NOMO-1 (cell line): ENCODE results near the gene CHMP4B.

Experiments
- DNase-seq, 2 experiments: peaks; one replicate each; lab custom pipeline; 2025; ENCODE audit not compliant: unreplicated experiment in 2 of 2; lab: John Stamatoyannopoulos, UW

CHMP4B gene

DNA sequence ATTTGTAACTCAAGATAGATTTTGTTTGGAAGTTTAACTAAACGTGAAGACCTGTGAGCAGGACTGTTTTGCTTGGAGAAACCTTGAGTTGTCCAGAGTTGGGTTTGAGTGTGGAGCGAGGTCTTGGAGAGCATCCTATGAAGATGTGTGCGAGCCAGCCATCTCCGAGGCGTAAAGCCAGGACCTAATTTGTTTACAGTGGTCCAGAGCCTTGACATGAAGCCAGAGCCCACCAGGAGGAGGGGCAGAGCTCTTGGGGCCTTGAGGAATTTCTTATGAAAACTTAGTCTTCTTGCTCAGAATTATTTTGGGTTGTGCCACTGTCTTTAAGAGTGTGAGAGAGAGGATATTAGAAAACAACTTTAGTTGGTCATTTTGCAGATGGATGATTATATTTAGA lies 6.3 kb downstream of the CHMP4B start:
- no peak for DNase-seq

DNA sequence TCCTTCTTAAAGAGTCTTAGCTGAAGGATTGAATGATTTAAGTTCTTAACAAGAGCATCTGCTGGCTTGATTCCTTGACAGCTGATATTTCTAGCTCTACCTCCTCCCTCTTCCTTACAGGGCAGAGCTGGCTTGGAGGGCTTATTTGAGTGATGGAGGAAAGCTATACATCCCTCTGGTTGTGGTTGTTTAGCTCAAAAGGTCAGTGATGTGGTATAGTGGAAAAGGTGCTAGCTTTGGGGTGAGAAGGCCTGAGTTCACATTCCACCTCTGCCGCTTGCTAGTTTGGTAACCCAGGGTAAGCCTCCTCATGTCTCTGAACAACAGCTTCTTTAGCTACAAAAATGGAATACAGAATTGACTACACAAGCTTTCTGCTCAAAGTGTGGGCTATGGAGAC lies 8.3 kb downstream of the CHMP4B start:
- no peak for DNase-seq

DNA sequence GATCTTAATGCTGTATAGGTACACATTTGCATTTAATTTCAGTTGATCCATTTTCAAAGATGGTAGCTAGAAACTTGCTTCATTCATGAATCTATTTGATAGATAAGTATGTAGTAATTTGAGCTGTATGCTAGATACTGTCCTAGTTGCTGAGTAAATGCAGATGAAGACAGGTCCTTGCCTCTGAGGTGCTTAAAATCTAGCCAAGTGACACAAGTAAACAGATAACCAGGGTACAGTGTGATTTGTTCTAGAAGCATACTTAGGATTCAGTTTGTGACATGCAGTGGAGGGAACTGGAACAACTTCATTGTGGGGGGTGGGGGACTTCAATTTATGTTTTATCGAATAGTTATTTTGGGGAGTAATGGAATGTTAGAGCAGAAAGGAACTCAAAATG lies 9.2 kb downstream of the CHMP4B start:
- DNase-seq = no peak

DNA sequence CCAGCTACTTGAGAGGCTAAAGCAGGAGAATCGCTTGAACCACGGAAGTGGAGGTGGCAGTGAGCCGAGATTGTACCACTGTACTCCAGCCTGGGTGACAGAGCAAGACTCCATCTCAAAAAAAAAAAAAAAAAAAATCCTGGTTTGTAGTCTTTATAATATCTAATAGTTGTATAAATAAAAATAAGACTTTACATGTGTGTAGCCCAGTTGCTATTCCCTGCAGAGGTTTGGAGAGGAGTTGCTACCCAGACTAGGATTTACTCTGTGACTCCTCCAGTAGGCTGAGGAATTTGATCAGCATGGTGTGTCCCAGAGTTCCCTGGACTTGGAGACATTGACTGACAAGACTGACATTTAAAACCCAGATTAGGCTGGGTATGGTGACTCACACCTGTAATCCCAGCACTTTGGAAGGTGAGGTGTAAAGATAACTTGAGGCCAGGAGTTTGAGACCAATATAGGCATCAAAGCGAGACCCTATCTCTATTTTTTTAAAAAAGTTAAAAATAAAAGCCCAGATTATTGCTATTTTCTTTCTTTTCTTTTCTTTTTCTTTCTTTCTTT lies 10.2 kb downstream of the CHMP4B start:
- no peak for DNase-seq

DNA sequence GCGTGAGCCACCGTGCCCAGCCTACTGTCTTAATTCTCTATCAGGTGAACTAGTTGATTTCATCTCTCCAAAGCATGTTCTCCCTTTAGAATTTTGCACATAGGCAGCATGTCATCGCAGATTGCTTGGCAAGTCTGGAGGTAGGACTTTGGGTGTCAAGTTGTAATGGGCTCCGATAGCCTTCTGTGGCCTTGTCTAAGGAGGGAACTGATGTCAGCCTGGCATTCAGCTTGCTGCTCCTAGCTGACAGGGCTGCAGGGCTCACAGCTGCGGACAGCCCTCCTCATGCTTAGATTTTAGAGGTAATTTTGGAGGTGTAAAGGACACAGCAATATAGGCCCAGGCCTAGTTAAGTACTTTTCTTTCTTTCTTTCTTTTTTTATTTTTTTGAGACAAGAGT lies 11.3 kb downstream of the CHMP4B start:
- DNase-seq = no peak

DNA sequence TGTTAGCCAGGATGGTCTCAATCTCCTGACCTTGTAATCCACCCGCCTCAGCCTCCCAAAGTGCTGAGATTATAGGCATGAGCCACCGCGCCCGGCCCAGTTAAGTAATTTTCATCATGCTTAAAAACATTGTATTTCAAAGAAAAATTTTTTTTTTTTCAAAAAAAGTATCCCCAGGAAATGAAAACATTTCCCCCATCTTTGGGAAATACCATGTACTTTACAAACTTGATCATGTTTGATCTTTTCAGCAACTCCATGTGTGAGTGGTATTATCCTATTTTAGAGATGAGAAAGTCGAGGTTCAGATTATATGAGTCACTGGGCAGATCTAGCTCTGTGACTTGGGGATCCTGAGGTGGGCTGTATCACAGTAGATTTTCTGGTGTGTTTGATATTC lies 11.8 kb downstream of the CHMP4B start:
- DNase-seq = no peak

DNA sequence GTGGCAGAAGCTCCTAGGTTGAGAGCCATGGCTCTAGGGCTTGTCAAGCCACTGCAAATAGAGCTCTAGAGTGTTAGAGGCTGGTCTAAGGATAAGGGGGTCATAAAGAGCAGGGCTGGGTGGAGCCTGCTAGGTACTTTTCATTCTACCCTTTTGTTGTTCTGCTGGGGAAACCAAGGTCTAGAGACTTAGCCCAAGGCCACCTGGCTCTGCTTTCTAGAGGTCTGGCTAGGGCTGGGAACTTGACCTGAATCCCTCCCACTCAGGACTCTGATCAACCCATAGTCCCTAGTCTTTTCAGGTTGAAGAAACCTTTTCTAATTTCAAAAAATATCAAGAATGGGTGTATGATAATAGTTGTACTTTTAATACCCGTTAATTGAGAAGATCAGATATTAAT lies 13.7 kb downstream of the CHMP4B start:
- DNase-seq = no peak

DNA sequence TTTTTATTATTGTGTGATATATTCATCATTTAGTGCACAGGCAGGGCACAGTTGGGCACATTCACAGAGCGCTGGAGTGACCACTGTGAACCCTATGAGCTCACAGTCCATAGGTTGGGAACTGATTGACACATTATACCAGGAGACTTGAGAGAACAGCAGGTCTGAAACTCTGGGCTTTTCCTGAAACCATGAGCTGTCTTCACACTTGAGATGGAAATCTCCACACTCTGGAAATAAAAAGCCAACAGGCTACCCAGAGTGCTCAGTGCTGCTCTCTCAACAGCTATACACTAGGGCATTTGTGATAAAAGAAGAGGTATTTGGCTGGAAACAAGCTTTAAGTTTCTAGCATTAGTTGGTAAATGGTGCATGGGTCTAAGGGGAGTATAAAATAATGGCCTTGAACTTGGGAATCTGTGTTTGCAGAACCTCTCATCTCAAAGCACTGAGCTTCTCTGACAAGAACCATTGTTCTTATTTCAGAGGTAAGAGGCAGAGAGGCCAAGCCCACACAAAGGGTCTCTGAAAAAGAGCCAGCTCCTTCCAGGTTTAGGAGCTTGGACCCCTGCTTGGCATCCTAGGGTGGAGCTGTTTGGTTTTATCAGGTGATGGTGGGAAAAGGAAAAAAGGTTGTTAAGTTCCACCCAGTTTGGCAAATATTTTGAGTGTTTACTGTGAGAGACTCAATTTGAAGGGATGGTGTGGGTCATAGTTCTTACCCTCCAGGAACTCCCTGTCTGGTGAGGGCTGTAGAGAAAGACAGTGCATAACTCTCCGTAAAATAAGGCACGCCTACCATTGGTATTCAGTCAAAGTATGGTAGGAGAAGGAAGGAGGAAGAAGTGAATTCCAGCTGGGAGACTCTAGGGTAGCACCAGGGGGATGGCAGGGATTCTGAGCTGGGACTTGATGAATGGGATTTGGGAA lies 14.5 kb downstream of the CHMP4B start:
- DNase-seq = no peak

DNA sequence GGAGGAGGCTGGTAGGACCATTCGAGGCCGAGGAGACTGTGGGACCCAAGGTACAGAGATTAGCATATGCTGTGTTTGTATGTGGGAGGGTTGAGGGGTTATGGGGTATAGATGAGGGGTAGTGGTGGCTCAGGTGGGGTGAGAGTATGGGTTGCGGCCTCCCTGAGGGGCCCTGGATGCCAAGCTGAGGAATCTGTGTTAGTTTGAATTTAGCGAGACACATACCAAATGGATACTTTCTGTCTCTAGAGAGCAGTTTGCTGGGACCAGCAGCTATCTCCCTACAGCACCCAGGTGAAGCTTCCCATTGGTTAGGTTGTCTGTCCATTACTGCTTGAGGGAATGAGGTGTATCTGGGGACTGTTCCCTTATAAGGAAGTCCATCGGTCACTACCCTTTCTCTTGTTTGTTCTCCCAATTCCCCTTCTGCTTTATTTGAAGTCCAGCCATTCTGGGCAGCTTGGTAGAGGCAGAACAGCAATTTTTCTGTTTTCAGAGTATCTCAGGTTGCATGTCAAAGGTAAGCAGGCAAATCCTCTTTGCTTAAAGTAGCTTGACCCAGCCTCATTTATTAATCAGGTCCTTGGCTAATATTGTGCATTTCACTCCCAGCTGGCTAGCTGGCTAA lies 15.2 kb downstream of the CHMP4B start:
- DNase-seq = no peak

DNA sequence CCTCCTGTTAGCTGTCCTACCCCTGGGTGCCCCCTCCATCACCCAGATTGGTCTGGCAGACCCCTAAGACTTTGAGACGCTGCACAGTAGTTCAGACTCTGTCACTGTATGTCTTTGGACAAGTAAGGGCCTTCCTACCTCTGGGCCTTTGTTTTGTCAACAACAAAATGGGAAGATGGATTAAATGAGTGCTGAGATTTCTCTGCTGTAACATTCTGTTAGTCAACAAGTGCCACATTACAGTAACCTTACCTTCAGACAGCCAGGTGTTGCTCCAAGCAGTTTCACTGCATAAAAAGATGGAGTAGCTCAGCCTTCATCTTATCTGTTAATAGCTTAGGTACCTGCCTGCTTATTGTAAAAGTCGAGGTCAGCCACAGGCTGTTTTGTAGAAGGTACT lies 16.0 kb downstream of the CHMP4B start:
- no peak for DNase-seq

DNA sequence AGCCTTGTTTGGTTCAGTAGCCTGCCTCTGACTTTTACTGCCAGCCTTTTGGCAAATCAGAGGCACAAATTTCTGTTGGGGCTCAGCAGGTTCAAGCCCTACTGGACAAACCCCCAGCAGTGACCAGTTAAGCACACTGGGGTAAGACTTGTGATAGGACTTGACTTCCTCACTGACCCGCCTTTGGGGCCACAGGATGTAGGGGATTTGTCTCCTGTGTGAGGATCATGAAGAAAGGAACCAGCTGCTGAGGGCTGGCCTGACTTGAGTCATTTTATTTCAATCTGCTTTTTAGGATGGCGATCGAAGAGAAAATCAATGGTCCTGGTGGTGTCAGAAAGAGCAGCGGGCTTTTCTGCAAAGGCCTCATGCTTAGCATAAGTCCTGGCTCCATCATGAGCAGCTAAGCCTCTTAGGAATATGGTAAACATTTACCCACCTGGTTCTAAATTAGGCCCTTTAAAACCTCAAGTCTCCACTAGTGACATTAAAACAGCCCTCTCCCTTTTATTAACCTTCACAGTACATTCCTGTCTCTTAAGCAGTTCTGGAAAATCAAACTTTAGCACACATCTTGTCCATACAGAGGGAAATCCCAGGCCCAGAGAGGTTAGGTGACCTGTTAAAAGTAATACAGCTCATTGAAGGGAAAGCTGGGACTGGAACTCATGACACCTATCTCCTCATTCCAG lies 16.6 kb downstream of the CHMP4B start:
- no peak for DNase-seq

DNA sequence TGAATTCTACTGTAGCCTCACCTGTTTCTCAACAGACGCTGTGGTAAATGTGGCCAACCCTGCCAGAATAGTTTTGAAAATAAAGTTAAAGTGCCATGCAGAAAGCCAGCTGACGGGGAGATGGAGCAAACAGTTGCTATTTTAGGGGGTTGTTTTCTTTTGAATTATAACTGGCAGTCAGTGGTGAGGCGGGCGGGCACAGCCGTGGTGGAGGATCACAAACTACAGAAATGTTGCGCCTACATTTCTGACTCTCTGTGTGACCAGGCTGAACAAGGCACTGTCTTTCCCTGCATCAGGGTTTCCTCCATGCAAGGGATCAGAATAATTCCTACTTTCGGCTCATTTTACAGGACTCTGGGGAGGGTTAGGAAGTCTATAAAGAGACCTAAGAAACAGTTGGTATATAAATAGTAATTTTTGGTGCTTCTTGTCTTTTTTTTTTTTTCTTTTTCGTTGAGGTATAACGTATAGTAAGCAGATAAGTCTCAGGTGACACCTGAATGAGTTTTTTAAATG lies 17.2 kb downstream of the CHMP4B start:
- DNase-seq = no peak

DNA sequence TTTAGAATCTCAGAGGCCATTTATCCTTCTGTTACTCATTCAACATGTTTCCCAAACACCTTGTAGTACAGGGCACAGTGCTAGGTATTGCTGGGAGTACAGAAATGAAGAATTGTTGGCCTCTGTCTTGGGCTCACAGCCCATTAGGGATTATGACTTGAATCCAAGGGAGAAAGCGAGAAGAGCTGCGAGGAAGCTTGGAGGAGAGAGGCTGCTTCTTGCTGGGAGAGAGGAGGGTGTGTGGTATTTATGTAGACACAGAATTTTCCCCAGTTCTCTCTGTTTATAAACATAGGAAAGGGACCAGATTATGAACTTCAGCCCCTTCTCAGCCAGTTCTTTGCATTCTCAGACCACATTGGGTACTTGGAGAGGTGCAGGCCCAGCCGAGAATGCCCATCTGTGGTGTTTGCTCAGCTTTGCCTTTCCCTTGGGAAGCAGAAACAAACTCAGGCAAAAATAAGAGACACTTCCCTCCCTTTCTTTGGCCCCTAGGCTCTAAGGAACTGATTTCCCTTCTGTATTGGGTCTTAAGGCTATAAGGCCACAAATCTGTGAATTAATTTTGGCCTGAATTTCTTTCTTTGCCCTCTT lies 17.9 kb downstream of the CHMP4B start:
- DNase-seq = no peak

DNA sequence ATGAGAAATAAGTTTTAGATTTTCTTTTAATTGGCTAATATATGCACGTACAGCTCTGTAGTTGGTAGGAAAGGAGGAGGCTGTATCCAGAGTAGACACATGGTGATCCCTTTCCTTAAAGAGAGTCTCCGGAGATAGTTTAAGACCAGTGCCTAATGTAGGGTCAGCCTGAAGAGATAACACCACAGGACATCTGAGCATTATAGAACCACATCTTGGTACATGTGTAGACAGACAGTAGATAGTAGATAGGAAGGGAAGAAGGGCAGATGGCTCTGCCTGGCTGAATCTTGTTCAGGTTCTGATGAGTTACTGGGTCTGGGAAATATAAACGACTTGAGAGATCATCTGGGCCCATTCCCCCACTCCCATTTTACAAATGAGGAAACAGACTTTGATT lies 18.5 kb downstream of the CHMP4B start:
- DNase-seq = no peak

DNA sequence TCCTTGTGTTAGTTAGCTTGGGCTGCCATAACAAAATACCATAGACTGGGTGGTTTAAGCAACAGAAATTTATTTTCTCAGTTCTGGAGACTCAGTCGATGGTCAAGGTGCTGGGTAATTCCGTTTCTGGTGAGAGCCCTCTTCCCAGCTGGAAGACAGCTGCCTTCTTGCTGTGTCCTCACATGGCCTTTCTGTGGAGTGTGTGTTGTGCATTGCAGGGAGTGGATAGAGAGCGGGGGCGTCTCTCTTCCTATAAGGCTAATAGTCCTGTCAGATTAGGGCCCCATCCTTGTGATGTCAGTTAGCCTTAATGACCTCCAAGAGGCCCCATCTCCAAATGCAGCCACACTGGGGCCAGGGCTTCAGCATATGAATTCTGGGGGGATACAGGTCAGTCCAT lies 19.2 kb downstream of the CHMP4B start:
- no peak for DNase-seq

DNA sequence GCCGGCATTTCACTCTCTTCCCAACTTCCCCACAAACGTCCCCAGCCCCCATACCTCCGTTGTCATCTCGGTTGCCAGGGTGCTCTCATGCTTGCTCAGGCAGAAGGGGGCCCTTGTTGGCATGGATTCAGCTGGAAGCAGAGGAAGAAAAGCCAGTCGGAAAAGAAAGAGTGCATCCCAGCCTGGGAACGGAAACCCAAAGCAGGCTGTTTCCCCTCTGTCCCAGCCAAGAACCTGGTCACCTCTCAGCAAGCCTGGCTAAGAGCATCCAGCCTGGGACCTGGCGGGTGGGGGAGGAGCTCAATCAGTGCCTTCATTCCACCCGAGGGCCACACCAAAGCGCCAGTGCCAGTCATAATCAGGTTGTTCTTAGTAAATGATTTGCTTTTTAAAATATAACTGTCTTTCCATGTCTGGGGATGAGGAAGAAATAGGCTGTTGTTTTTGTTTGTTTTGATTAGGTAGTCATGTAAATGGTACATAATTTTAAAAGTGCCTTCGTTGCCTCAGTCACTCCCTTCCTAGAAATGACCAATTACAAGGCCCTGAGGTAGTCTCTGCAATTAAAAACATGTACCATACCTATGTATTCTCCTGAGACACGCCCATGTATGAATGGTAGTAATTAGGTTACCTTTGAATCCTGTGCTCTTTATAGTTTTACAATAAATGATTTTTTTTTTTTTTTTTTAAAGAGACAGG lies 21.1 kb downstream of the CHMP4B start:
- DNase-seq = no peak

DNA sequence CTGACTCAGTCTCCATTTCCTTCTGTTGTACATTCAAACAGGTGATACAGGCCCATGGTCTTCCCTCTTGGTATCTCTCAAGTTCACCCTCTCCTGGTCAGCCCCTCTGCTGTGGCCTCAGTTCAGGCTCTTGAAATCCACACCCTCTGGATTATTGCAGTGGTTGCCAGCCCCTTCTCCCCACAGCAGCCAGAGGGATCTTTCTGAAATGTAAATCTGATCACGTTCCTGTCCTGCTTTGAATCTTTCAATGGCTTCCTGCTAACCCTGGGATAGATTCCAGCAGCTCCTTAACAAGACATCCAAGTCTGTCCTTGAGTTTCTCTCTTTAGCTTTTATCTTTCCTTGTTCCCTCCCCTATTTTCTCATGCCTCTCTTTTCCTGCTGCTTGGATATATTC lies 22.2 kb downstream of the CHMP4B start:
- no peak for DNase-seq

DNA sequence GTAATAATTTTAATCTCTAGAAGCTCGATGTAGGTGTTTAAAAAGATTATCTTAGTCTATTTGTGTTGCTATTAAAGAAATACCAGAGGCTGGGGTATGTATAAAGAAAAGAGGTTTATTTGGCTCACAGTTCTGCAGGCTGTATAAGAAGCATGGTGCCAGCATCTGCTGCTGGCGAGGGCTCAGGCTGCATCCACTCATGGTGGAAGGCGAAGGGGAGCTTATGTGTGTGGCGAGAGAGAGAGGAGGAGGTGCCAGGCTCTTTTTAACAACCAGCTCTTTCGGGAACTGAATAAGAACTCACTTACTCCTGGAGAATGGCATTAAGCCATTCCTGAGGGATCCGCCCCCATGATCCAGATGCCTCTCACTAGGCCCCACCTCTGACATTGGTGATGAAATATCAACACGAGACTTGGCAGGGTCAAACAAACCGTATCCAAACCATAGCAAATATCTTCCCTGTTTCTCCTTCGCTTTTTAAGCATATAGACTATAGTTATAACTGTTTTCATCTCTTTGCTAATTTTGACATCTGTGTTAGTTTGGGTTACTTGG lies 24.5 kb downstream of the CHMP4B start:
- DNase-seq = no peak

DNA sequence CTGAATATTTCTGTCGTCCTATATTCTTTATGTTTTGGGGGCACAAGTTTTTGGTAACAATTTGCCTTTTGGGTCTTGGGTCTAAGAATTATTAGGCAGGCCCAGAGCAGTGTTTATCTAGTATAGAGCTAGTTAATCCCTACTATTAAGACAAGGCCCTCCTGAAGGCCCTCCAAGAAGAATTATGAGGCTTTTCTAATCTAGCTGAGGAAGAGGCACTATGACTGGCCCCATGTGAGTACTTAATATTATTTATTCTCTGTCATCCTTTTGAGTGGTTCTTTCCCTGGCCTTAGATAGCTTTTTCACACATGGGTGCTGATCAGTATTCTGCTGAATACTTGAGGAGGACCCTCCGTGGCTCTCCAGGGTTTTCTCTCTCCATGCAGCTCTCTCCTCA lies 25.1 kb downstream of the CHMP4B start:
- no peak for DNase-seq
